OCI-LY1 (cell line): Measurements from ENCODE around the gene SIX1.

ENCODE experiments used
- H2AFZ ChIP-seq: fragments of 200-600 bp; sonication (generic), shearing (Covaris generic); 2 replicates; pipeline ENCODE4 v1.6.0; 2014; ENCODE audit warnings: antibody characterized with exemption, mild to moderate bottlenecking, low read length
- H3F3A ChIP-seq: fragments of 200-600 bp; sonication (generic), shearing (Covaris generic); 2 replicates; pipeline ENCODE4 v1.6.0; 2014; ENCODE audit warnings: mild to moderate bottlenecking, antibody characterized with exemption, low read length, moderate library complexity; ENCODE audit not compliant: insufficient read depth
- H3K27ac ChIP-seq: fragments of 200-600 bp; sonication (generic); 2 replicates; pipeline ENCODE4 v1.5.1; 2014; ENCODE audit warnings: low read length, mixed run types, mild to moderate bottlenecking, low read depth; ENCODE audit not compliant: poor library complexity, severe bottlenecking
- H3K27me3 ChIP-seq: fragments of 200-600 bp; sonication (generic); 2 replicates; pipeline ENCODE4 v1.6.0; 2014; ENCODE audit warnings: antibody characterized with exemption, mild to moderate bottlenecking, low read length, moderate library complexity; ENCODE audit not compliant: insufficient read depth
- H3K36me3 ChIP-seq: fragments of 200-600 bp; sonication (generic); 2 replicates; pipeline ENCODE4 v1.6.1; 2014; ENCODE audit warnings: mild to moderate bottlenecking, antibody characterized with exemption, low read length, moderate library complexity, mixed read lengths; ENCODE audit not compliant: insufficient read depth
- H3K4me1 ChIP-seq: fragments of 200-600 bp; sonication (generic); 2 replicates; pipeline ENCODE4 v1.5.1; 2014; ENCODE audit warnings: mild to moderate bottlenecking, low read length, moderate library complexity; ENCODE audit not compliant: insufficient read depth, severe bottlenecking
- H3K4me2 ChIP-seq: fragments of 200-600 bp; sonication (generic), shearing (Covaris generic); 2 replicates; pipeline ENCODE4 v1.6.1; 2014; ENCODE audit warnings: low read length
- H3K4me3 ChIP-seq: fragments of 200-600 bp; sonication (generic); 2 replicates; pipeline ENCODE4 v1.5.1; 2014; ENCODE audit warnings: low read length, low read depth, mild to moderate bottlenecking, mixed read lengths; ENCODE audit not compliant: poor library complexity, severe bottlenecking
- H3K79me2 ChIP-seq: fragments of 200-600 bp; shearing (Covaris generic); 2 replicates; pipeline ENCODE4 v1.6.1; 2016; ENCODE audit warnings: mixed run types, low read length, mixed read lengths; ENCODE audit not compliant: insufficient read depth
- H3K9ac ChIP-seq: fragments of 200-600 bp; sonication (generic), shearing (Covaris generic); 2 replicates; pipeline ENCODE4 v1.6.1; 2014; ENCODE audit warnings: mild to moderate bottlenecking, low read length, mixed read lengths
- H3K9me2 ChIP-seq: fragments of 200-600 bp; sonication (generic), shearing (Covaris generic); 2 replicates; pipeline ENCODE4 v1.6.1; 2014; ENCODE audit warnings: low read depth, mild to moderate bottlenecking, low read length, mixed read lengths
- H3K9me3 ChIP-seq: fragments of 200-600 bp; shearing (Covaris generic); 2 replicates; pipeline ENCODE4 v1.6.1; 2014; ENCODE audit warnings: low read length, mixed read lengths
- H4K20me1 ChIP-seq: fragments of 200-600 bp; sonication (generic), shearing (Covaris generic); 2 replicates; pipeline ENCODE4 v1.6.0; 2016; ENCODE audit warnings: mild to moderate bottlenecking, low read length; ENCODE audit not compliant: insufficient read depth
- CTCF ChIP-seq: fragments of 200-600 bp; sonication (generic), shearing (Covaris generic); IDR thresholded peaks from 2 replicates; pipeline ENCODE4 v1.5.1; 2017; ENCODE audit warnings: mild to moderate bottlenecking, antibody characterized with exemption, low read length, moderate library complexity, mixed read lengths
- EZH2 ChIP-seq: fragments of 200-600 bp; sonication (generic), shearing (Covaris generic); IDR thresholded peaks from 2 replicates; pipeline ENCODE4 v1.8.0; 2017; ENCODE audit warnings: borderline replicate concordance, mixed run types, mild to moderate bottlenecking, antibody characterized with exemption, low read length, moderate library complexity, mixed read lengths

The SIX1 gene

GRCh38 chr14:60643463-60644314 lies 5.6 kb downstream of the SIX1 start:
- H3K4me3 ChIP-seq = no peak overlapping the region
- H3K9me2 ChIP-seq = no peaks in the 10 kb centered on the region
- H3K79me2 ChIP-seq = no peaks in the 10 kb centered on the region
- TF ChIP-seq CTCF (no peak), EZH2 (no peak)
- peaks cover 16% of the 10 kb centered on the region; the same call in 1 of the 2 replicates for H3K27me3 ChIP-seq
- no peak overlapping the region for H3K27ac ChIP-seq
- H3F3A ChIP-seq = no peaks in the 10 kb centered on the region
- no peak overlapping the region for H2AFZ ChIP-seq
- H3K9ac ChIP-seq = no peak overlapping the region
- H3K36me3 ChIP-seq = no peaks in the 10 kb centered on the region
- H3K9me3 ChIP-seq = no peaks in the 10 kb centered on the region
- H4K20me1 ChIP-seq = no peaks in the 10 kb centered on the region
- H3K4me2 ChIP-seq = no peak overlapping the region
- peaks cover 13% of the 10 kb centered on the region for H3K4me1 ChIP-seq

- no peaks in the 10 kb centered on the region for H3K9me2 ChIP-seq
- H3K9me3 ChIP-seq = no peaks in the 10 kb centered on the region
- peaks cover 12% of the 10 kb centered on the region; the same call in 1 of the 2 replicates for H3K27me3 ChIP-seq
- H3K79me2 ChIP-seq = no peaks in the 10 kb centered on the region
- peaks cover 7% of the 10 kb centered on the region for H3K4me1 ChIP-seq
- H4K20me1 ChIP-seq = no peaks in the 10 kb centered on the region
- H3K9ac ChIP-seq = no peak overlapping the region
- TF ChIP-seq CTCF (no peak), EZH2 (no peak)
- H3K36me3 ChIP-seq = no peaks in the 10 kb centered on the region
- no peak overlapping the region for H3K4me3 ChIP-seq
- no peak overlapping the region for H2AFZ ChIP-seq
- no peak overlapping the region for H3K27ac ChIP-seq
- H3K4me2 ChIP-seq = no peak overlapping the region
- H3F3A ChIP-seq = no peaks in the 10 kb centered on the region
Measured at GRCh38 chr14:60643141-60643462, 6.2 kb downstream of the SIX1 start.

GRCh38 chr14:60642270-60643140 lies 6.8 kb downstream of the SIX1 start:
- Histone ChIP-seq H3F3A (no peaks in the 10 kb centered on the region), H3K9ac (no peak overlapping the region), H3K27me3 (peaks cover 8% of the 10 kb centered on the region; the same call in 1 of the 2 replicates), H3K9me3 (no peaks in the 10 kb centered on the region), H3K9me2 (no peaks in the 10 kb centered on the region), H3K4me3 (no peak overlapping the region), H3K4me2 (no peak overlapping the region), H3K27ac (no peak overlapping the region), H4K20me1 (no peaks in the 10 kb centered on the region), H2AFZ (no peak overlapping the region), H3K79me2 (no peaks in the 10 kb centered on the region), H3K4me1 (peaks cover 6% of the 10 kb centered on the region), H3K36me3 (no peaks in the 10 kb centered on the region)
- TF ChIP-seq EZH2 = no peak
- TF ChIP-seq CTCF = no peak
